Spleen (tissue), 7 donors: ENCODE results near the gene BAIAP2L1.

Experiments used
- POLR2AphosphoS5 ChIP-seq, 3 donors: sonication (generic); formaldehyde crosslinking; IDR thresholded peaks; one replicate each; pipeline ENCODE4 v1.5.1; 2017; ENCODE audit warnings: antibody characterized with exemption in 3 of 3
- TF ChIP-seq, protein P1 (sequence below), 11 experiments: fragments of 200-600 bp in 7 of 11; fragments of 450-650 bp in 4 of 11; sonication (generic) in 4 of 11; IDR thresholded peaks in 8 of 11; conservative IDR thresholded peaks in 3 of 11; 1 replicate in 7 of 11; 2 replicates in 4 of 11; pipeline versions ENCODE4 v1.4.0 to v1.8.0; 2016 to 2021; ENCODE audit warnings: antibody characterized with exemption in 11 of 11, inconsistent platforms in 4 of 11, mild to moderate bottlenecking in 1 of 11
- donor health status: DM: no; HTN: no; CAD: no; lungs with moderate emphysema.
- donor health status: DM: no; HTN: no; CAD: no.
- donor health status: DM: no; HTN: no; CAD: no.

- TF ChIP-seq, protein P1, sequence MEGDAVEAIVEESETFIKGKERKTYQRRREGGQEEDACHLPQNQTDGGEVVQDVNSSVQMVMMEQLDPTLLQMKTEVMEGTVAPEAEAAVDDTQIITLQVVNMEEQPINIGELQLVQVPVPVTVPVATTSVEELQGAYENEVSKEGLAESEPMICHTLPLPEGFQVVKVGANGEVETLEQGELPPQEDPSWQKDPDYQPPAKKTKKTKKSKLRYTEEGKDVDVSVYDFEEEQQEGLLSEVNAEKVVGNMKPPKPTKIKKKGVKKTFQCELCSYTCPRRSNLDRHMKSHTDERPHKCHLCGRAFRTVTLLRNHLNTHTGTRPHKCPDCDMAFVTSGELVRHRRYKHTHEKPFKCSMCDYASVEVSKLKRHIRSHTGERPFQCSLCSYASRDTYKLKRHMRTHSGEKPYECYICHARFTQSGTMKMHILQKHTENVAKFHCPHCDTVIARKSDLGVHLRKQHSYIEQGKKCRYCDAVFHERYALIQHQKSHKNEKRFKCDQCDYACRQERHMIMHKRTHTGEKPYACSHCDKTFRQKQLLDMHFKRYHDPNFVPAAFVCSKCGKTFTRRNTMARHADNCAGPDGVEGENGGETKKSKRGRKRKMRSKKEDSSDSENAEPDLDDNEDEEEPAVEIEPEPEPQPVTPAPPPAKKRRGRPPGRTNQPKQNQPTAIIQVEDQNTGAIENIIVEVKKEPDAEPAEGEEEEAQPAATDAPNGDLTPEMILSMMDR (IDR thresholded peaks at IDR 0.05 in 8 of 11, conservative IDR thresholded peaks at IDR 0.05 in 3 of 11), result no peak
- no peak for TF ChIP-seq POLR2AphosphoS5 (IDR thresholded peaks at IDR 0.05)
Measured at GRCh38 chr7:98429799-98430198, 28.9 kb upstream of the BAIAP2L1 start.
